Measurements from ENCODE around the gene DSCAML1. TPM values are rescaled to one million over a fixed set of nuclear protein-coding genes. Genes with fewer than 3 reads are reported as not detected.

Gene DSCAML1
- total RNA-seq, 2 experiments from 2014 or later: not detected

- BruUV-seq (replicated peaks): no TSS peak
- Histone ChIP-seq H3K36me3 (ENCODE audit: insufficient read depth, low read length) (no peaks in the 10 kb centered on the region), H3K27ac (ENCODE audit: low read depth, low read length, poor library complexity, severe bottlenecking) (no peak overlapping the region), H3K9me3 (ENCODE audit: low read length) (no peaks in the 10 kb centered on the region), H2AFZ (ENCODE audit: low read length) (no peak overlapping the region), H3K79me2 (ENCODE audit: insufficient read depth, low read depth, low read length) (no peaks in the 10 kb centered on the region), H3K4me1 (ENCODE audit: insufficient read depth, low read length, poor library complexity, severe bottlenecking) (no peaks in the 10 kb centered on the region), H3K4me3 (ENCODE audit: low read depth, low read length, poor library complexity, severe bottlenecking) (no peak overlapping the region), H4K20me1 (ENCODE audit: insufficient read depth, low read length) (no peaks in the 10 kb centered on the region), H3K9me2 (ENCODE audit: insufficient read depth, low read length) (no peaks in the 10 kb centered on the region), H3K4me2 (ENCODE audit: low read length) (no peak overlapping the region)
- no peak for DNase-seq (ENCODE audit: low spot score)
- POLR2A ChIA-PET: no interaction called here
- TF ChIP-seq EZH2phosphoT487 (IDR thresholded peaks at IDR 0.05; ENCODE audit: borderline replicate concordance, low read depth, low read length): no peak
- TF ChIP-seq CTCF (conservative IDR thresholded peaks at IDR 0.05; ENCODE audit: low read length): no peak
- CTCF ChIA-PET (ENCODE audit: unreplicated experiment): no interaction called here
- intact Hi-C loops (cut with micrococcal nuclease; ENCODE audit: unreplicated experiment): no loop called here
Observed at GRCh38 chr11:117839936-117840813, 43.2 kb upstream of the DSCAML1 start.

- ChIA-PET CTCF (ENCODE audit: unreplicated experiment) (no interaction called here), POLR2A (no interaction called here)
- Histone ChIP-seq H3K36me3 (ENCODE audit: insufficient read depth, low read length) (no peaks in the 10 kb centered on the region), H3K4me1 (ENCODE audit: insufficient read depth, low read length, poor library complexity, severe bottlenecking) (no peaks in the 10 kb centered on the region), H3K4me3 (ENCODE audit: low read depth, low read length, poor library complexity, severe bottlenecking) (no peak overlapping the region), H3K9me3 (ENCODE audit: low read length) (no peaks in the 10 kb centered on the region), H3K4me2 (ENCODE audit: low read length) (no peak overlapping the region), H2AFZ (ENCODE audit: low read length) (no peak overlapping the region), H3K79me2 (ENCODE audit: insufficient read depth, low read depth, low read length) (no peaks in the 10 kb centered on the region), H4K20me1 (ENCODE audit: insufficient read depth, low read length) (no peaks in the 10 kb centered on the region), H3K9me2 (ENCODE audit: insufficient read depth, low read length) (no peaks in the 10 kb centered on the region), H3K27ac (ENCODE audit: low read depth, low read length, poor library complexity, severe bottlenecking) (no peak overlapping the region)
- intact Hi-C loops (cut with micrococcal nuclease; ENCODE audit: unreplicated experiment): no loop called here
- no peak for DNase-seq (ENCODE audit: low spot score)
- no TSS peak for BruUV-seq (replicated peaks)
- TF ChIP-seq CTCF (conservative IDR thresholded peaks at IDR 0.05; ENCODE audit: low read length): no peak
- TF ChIP-seq EZH2phosphoT487 (IDR thresholded peaks at IDR 0.05; ENCODE audit: borderline replicate concordance, low read depth, low read length): no peak
Observed at GRCh38 chr11:117839380-117839881, 42.4 kb upstream of the DSCAML1 start.

- Histone ChIP-seq H3K36me3 (ENCODE audit: insufficient read depth, low read length) (no peaks in the 10 kb centered on the region), H3K4me3 (ENCODE audit: low read depth, low read length, poor library complexity, severe bottlenecking) (no peak overlapping the region), H3K4me2 (ENCODE audit: low read length) (no peak overlapping the region), H3K9me2 (ENCODE audit: insufficient read depth, low read length) (no peaks in the 10 kb centered on the region), H2AFZ (ENCODE audit: low read length) (no peak overlapping the region), H3K79me2 (ENCODE audit: insufficient read depth, low read depth, low read length) (no peaks in the 10 kb centered on the region), H3K27ac (ENCODE audit: low read depth, low read length, poor library complexity, severe bottlenecking) (no peak overlapping the region), H3K9me3 (ENCODE audit: low read length) (no peaks in the 10 kb centered on the region), H3K4me1 (ENCODE audit: insufficient read depth, low read length, poor library complexity, severe bottlenecking) (no peaks in the 10 kb centered on the region), H4K20me1 (ENCODE audit: insufficient read depth, low read length) (no peaks in the 10 kb centered on the region)
- ChIA-PET POLR2A (no interaction called here), CTCF (ENCODE audit: unreplicated experiment) (no interaction called here)
- DNase-seq (ENCODE audit: low spot score): no peak
- no TSS peak for BruUV-seq (replicated peaks)
- TF ChIP-seq CTCF (conservative IDR thresholded peaks at IDR 0.05; ENCODE audit: low read length): no peak
- no peak for TF ChIP-seq EZH2phosphoT487 (IDR thresholded peaks at IDR 0.05; ENCODE audit: borderline replicate concordance, low read depth, low read length)
- intact Hi-C loops (cut with micrococcal nuclease; ENCODE audit: unreplicated experiment): no loop called here
Observed at GRCh38 chr11:117838901-117839300, 41.9 kb upstream of the DSCAML1 start.

All from OCI-LY7 (cell line).